Suppressor macrophage treated with lipopolysaccharide for 1 hour (primary cell): Measurements from ENCODE around the gene ST8SIA2.

Experiments used
- DNase-seq, 3 donors: peaks; one replicate each; pipeline ENCODE4 v3.0.0-alpha.2; 2020 to 2022

ST8SIA2 gene

GRCh38 chr15:92399271-92399950 is 5.7 kb downstream of the ST8SIA2 start:
- no peak for DNase-seq

GRCh38 chr15:92400573-92400972 is 6.9 kb downstream of the ST8SIA2 start:
- DNase-seq = no peak

- no peak for DNase-seq
Observed at GRCh38 chr15:92400980-92401787, 7.5 kb downstream of the ST8SIA2 start.

- DNase-seq = no peak
Observed at GRCh38 chr15:92402751-92403150, 9.1 kb downstream of the ST8SIA2 start.

- DNase-seq = no peak
Observed at GRCh38 chr15:92405942-92406341, 12.3 kb downstream of the ST8SIA2 start.

- DNase-seq = no peak
Observed at GRCh38 chr15:92407321-92407720, 13.6 kb downstream of the ST8SIA2 start.

- no peak for DNase-seq
Observed at GRCh38 chr15:92407916-92408315, 14.2 kb downstream of the ST8SIA2 start.

GRCh38 chr15:92409006-92409405 is 15.3 kb downstream of the ST8SIA2 start:
- DNase-seq = no peak

GRCh38 chr15:92409521-92409920 is 15.8 kb downstream of the ST8SIA2 start:
- DNase-seq = no peak

- no peak for DNase-seq
Observed at GRCh38 chr15:92410537-92410936, 16.9 kb downstream of the ST8SIA2 start.

GRCh38 chr15:92411256-92411655 is 17.6 kb downstream of the ST8SIA2 start:
- no peak for DNase-seq

- DNase-seq = no peak
Observed at GRCh38 chr15:92413510-92413909, 19.8 kb downstream of the ST8SIA2 start.

- DNase-seq = no peak
Observed at GRCh38 chr15:92415639-92416297, 22.1 kb downstream of the ST8SIA2 start.

- DNase-seq = no peak
Observed at GRCh38 chr15:92416557-92416956, 22.9 kb downstream of the ST8SIA2 start.

- DNase-seq = no peak
Observed at GRCh38 chr15:92417716-92418115, 24.0 kb downstream of the ST8SIA2 start.

- DNase-seq = no peak
Observed at GRCh38 chr15:92418864-92419263, 25.2 kb downstream of the ST8SIA2 start.

GRCh38 chr15:92421976-92422375 is 28.3 kb downstream of the ST8SIA2 start:
- DNase-seq = no peak

- no peak for DNase-seq
Observed at GRCh38 chr15:92425578-92426225, 32.0 kb downstream of the ST8SIA2 start.

- DNase-seq = peak in 2 of 3 donors; percentile 2 to 5
Observed at GRCh38 chr15:92429378-92430068, 35.8 kb downstream of the ST8SIA2 start.

- no peak for DNase-seq
Observed at GRCh38 chr15:92430069-92430440, 36.4 kb downstream of the ST8SIA2 start.

- no peak for DNase-seq
Observed at GRCh38 chr15:92435145-92435544, 41.5 kb downstream of the ST8SIA2 start.

GRCh38 chr15:92438471-92438870 is 44.8 kb downstream of the ST8SIA2 start:
- no peak for DNase-seq

- no peak for DNase-seq
Observed at GRCh38 chr15:92443381-92443780, 49.7 kb downstream of the ST8SIA2 start.
